MM.1S (cell line): ENCODE results near the gene PSORS1C1.

Experiments used
- EZH2 ChIP-seq: fragments of 300-600 bp; sonication (generic); optimal IDR thresholded peaks from 2 replicates; pipeline ENCODE3; 2017; ENCODE audit warnings: low read depth, mild to moderate bottlenecking, antibody characterized with exemption, low read length, mixed read lengths
- TF ChIP-seq, protein P1 (sequence below): fragments of 300-600 bp; sonication (generic); IDR thresholded peaks from 2 replicates; pipeline ENCODE4 v1.5.1; 2016; ENCODE audit warnings: antibody characterized with exemption, low read length, mixed read lengths

DNA sequence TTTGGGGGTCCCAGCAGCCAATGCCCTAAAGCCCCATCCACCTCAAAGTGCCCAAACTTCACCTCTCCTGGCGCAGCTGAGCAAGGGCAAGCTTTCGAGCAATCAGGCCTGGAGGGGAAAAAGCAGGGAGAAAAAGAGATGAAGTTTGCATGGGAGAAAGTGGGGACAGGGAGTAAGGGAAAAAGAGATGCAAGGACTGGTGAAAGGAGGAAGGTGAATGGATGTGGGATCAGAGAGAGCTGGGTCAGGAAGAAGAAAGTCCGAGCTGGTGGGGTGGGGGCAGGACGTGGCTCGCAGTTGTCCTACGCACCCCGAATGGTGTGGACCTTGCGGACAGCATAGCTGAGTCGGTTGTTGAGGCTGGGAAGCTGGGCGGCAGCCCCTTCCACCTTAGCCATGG is 30.8 kb downstream of the PSORS1C1 start:
- TF ChIP-seq, protein P1, sequence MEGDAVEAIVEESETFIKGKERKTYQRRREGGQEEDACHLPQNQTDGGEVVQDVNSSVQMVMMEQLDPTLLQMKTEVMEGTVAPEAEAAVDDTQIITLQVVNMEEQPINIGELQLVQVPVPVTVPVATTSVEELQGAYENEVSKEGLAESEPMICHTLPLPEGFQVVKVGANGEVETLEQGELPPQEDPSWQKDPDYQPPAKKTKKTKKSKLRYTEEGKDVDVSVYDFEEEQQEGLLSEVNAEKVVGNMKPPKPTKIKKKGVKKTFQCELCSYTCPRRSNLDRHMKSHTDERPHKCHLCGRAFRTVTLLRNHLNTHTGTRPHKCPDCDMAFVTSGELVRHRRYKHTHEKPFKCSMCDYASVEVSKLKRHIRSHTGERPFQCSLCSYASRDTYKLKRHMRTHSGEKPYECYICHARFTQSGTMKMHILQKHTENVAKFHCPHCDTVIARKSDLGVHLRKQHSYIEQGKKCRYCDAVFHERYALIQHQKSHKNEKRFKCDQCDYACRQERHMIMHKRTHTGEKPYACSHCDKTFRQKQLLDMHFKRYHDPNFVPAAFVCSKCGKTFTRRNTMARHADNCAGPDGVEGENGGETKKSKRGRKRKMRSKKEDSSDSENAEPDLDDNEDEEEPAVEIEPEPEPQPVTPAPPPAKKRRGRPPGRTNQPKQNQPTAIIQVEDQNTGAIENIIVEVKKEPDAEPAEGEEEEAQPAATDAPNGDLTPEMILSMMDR, result no peak
- no peak for TF ChIP-seq EZH2
